Mucosa of gallbladder (tissue), 1 donor: ENCODE measurements around the gene SPACA6. TPM values are rescaled to one million over a fixed set of nuclear protein-coding genes. Genes with fewer than 3 reads are reported as not detected.

Experiments used
- DNase-seq: peaks from one replicate; pipeline ENCODE4 v3.0.0-alpha.2; 2020; ENCODE audit warnings: low spot score
- total RNA-seq: library from RNA; stranded (reverse); gene quantifications from one replicate; pipeline ENCODE4 v1.2.1, GENCODE V29; 2021
- donor health status: DM: no; HTN: no; CAD: no.

Gene SPACA6
- total RNA-seq, 1 donor from 2014 or later, result 29.3 TPM

- DNase-seq, result no peak
Measured at GRCh38 chr19:51706296-51706695, 13.2 kb downstream of the SPACA6 start.

GRCh38 chr19:51706885-51707284, 13.8 kb downstream of the SPACA6 start:
- no peak for DNase-seq

GRCh38 chr19:51708811-51709210, 15.7 kb downstream of the SPACA6 start:
- no peak for DNase-seq

- no peak for DNase-seq
Measured at GRCh38 chr19:51709575-51709974, 16.4 kb downstream of the SPACA6 start.

GRCh38 chr19:51710163-51710562, 17.0 kb downstream of the SPACA6 start:
- DNase-seq, result no peak

GRCh38 chr19:51711702-51712101, 18.6 kb downstream of the SPACA6 start:
- no peak for DNase-seq

GRCh38 chr19:51712461-51713081, 19.4 kb downstream of the SPACA6 start:
- DNase-seq, result no peak

GRCh38 chr19:51713319-51714285, 20.5 kb downstream of the SPACA6 start:
- DNase-seq, result no peak

- no peak for DNase-seq
Measured at GRCh38 chr19:51714848-51715247, 21.7 kb downstream of the SPACA6 start.

GRCh38 chr19:51715850-51716249, 22.7 kb downstream of the SPACA6 start:
- no peak for DNase-seq

GRCh38 chr19:51716925-51717324, 23.8 kb downstream of the SPACA6 start:
- DNase-seq, result no peak

GRCh38 chr19:51719251-51719988, 26.3 kb downstream of the SPACA6 start:
- no peak for DNase-seq

- no peak for DNase-seq
Measured at GRCh38 chr19:51721905-51722304, 28.8 kb downstream of the SPACA6 start.

GRCh38 chr19:51722492-51722891, 29.4 kb downstream of the SPACA6 start:
- no peak for DNase-seq

- DNase-seq, result no peak
Measured at GRCh38 chr19:51724543-51724942, 31.4 kb downstream of the SPACA6 start.

GRCh38 chr19:51726049-51726448, 32.9 kb downstream of the SPACA6 start:
- DNase-seq, result peak; percentile 47

GRCh38 chr19:51727349-51727880, 34.3 kb downstream of the SPACA6 start:
- DNase-seq, result no peak

- DNase-seq, result no peak
Measured at GRCh38 chr19:51729781-51730180, 36.7 kb downstream of the SPACA6 start.

GRCh38 chr19:51733742-51734522, 40.8 kb downstream of the SPACA6 start:
- DNase-seq, result no peak

GRCh38 chr19:51735759-51736449, 42.8 kb downstream of the SPACA6 start:
- DNase-seq, result peak; percentile 62

GRCh38 chr19:51737389-51737788, 44.3 kb downstream of the SPACA6 start:
- no peak for DNase-seq
